ENCODE data around the gene SGCD.

- TF ChIP-seq CTCF (IDR thresholded peaks at IDR 0.05 in 8 of 11, conservative IDR thresholded peaks at IDR 0.05 in 3 of 11) (no peak), POLR2A (IDR thresholded peaks at IDR 0.05) (no peak)
Measured at GRCh38 chr5:156802501-156802900, 475.5 kb downstream of the SGCD start.

All from spleen (tissue), 7 donors.